CD4-positive, alpha-beta T cell treated with Interleukin-15 for 4 hours (primary cell): ENCODE results near the gene ATF6B.
"Not testable (repeated sequence)": the region's sequence is repeated elsewhere in the genome, so short reads cannot be mapped to it uniquely, and the experiment has no call there.

Experiments
- DNase-seq: peaks from one replicate; pipeline ENCODE4 v3.0.0-alpha.2; 2020; ENCODE audit warnings: low spot score

Gene ATF6B

GRCh38 chr6:32154514-32155161 lies 26.6 kb upstream of the ATF6B start:
- peak; percentile 69 for DNase-seq

- peak; percentile 57 for DNase-seq
Measured at GRCh38 chr6:32153564-32154513, 25.8 kb upstream of the ATF6B start, which contains the start of gene PPT2. PPT2 (plus strand) TSS chr6:32154141; CDS start chr6:32154595, 454 bp downstream.

GRCh38 chr6:32152769-32153563 lies 24.9 kb upstream of the ATF6B start:
- DNase-seq = no peak

- no peak for DNase-seq
Measured at GRCh38 chr6:32151863-32152768, 24.1 kb upstream of the ATF6B start, which contains the start of gene PRRT1. PRRT1 (minus strand) TSS chr6:32151939; CDS start chr6:32151827, 112 bp downstream.

- DNase-seq = no peak
Measured at GRCh38 chr6:32151181-32151862, 23.3 kb upstream of the ATF6B start.

- DNase-seq = no peak
Measured at GRCh38 chr6:32149932-32150870, 22.2 kb upstream of the ATF6B start.

GRCh38 chr6:32149092-32149755 lies 21.2 kb upstream of the ATF6B start:
- no peak for DNase-seq

- peak; percentile 62 for DNase-seq
Measured at GRCh38 chr6:32148289-32149091, 20.4 kb upstream of the ATF6B start.

GRCh38 chr6:32147401-32148132 lies 19.5 kb upstream of the ATF6B start:
- DNase-seq = no peak

GRCh38 chr6:32146687-32147086 lies 18.6 kb upstream of the ATF6B start:
- no peak for DNase-seq

- no peak for DNase-seq
Measured at GRCh38 chr6:32146287-32146686, 18.2 kb upstream of the ATF6B start.

GRCh38 chr6:32144238-32144637 lies 16.2 kb upstream of the ATF6B start:
- DNase-seq = not testable (repeated sequence)

GRCh38 chr6:32140420-32141046 lies 12.5 kb upstream of the ATF6B start:
- no peak for DNase-seq

GRCh38 chr6:32139590-32139989 lies 11.5 kb upstream of the ATF6B start:
- DNase-seq = no peak

GRCh38 chr6:32137454-32137853 lies 9.4 kb upstream of the ATF6B start:
- no peak for DNase-seq

GRCh38 chr6:32133786-32134185 lies 5.7 kb upstream of the ATF6B start:
- DNase-seq = no peak

GRCh38 chr6:32132110-32132509 lies 4.1 kb upstream of the ATF6B start:
- DNase-seq = no peak
